NCI-H460 (cell line): ENCODE measurements around the gene CGNL1. TPM values are rescaled to one million over a fixed set of nuclear protein-coding genes. Genes with fewer than 3 reads are reported as not detected.

Source experiments
- DNase-seq: peaks from one replicate; pipeline ENCODE4 v3.0.0-alpha.2; 2016; ENCODE audit warnings: low read depth; ENCODE audit errors: extremely low read depth
- small RNA-seq, 2 experiments: library from RNA; depleted of rRNA; stranded (forward); fragments of <200 nt; gene quantifications; one replicate each; pipeline ENCODE3, GENCODE V24; 2014
- total RNA-seq: library from RNA; depleted of rRNA; stranded (reverse); fragments of >200 nt; shearing (Covaris generic); gene quantifications from 2 replicates; pipeline ENCODE4 v1.2.3, GENCODE V29; 2014; rRNA removed

CGNL1 gene
- total RNA-seq, 1 experiment from 2014 or later: 0.82 TPM

DNA sequence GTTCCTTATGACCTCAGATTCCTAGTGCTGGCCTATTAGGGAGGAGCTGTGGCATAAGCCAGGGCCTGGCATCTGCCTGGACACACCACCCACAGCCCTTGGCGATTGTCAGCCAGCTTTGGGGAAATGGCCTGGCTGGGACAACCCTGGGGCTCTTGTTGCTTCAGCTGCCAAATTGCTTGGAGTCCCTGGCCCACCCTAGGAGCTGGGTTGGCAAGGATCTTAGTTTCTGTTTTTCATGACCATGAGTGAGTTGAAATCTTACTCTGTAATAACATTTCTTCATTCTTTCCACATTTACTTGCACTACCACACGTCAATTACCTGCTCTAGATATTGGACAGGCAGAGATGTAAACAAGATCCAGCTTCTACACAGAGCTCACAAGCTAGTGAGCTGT is 213.4 kb downstream of the CGNL1 start:
- no peak for DNase-seq

DNA sequence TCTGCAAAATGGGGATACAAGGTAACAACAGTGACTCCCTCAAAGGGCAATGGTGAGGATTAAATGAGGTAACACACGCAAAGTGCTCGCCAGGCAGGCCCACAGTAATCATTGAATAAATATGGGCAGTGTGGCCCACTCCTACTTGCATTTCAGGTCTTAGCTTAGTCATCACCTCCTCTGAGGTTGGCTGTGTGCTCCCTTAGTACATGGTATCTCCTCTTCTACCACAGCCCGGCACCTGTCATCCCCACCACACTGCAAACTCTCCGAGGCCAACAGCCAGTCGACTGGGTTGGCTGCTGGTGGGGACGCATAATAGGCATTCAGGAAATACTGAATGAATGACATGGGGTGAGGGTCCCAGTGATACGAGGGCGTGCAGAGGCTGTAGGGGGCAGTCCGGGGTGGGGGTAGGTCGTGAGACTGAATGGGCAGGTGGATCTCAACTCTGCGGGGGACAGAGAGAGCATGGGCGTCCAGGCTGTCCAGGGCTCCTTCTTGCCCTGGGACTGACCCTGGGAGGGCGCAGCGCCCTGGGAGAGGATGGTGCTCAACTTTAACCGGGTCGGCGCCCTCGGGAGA is 215.0 kb downstream of the CGNL1 start:
- no peak for DNase-seq

DNA sequence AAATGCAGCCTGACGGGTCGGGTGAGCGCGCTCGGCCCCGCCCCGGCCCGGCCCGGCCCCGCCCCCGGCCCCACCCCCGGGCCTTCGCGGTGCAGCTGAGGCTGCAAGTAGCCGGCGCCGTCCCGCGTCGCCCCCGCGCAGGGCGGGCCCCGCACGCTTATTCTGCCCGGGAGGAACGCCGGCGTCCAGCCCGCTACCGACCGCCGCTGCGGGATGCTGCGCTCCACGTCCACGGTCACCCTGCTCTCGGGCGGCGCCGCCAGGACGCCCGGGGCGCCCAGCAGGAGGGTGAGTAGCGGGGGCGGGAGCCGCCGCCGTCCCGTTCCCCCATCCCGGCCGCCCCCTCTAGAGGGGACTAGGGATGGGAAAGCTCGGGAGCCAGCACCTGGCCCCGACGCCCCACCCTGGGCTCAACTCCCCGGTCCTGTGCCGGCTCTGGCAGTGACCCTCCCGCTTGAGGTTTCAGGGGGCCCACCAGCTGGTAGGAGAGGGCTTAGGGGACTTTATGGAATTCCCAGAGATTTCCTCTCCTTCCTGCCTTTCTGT is 215.6 kb downstream of the CGNL1 start, which contains the start of gene MYZAP:
MYZAP (plus strand) TSS at position 83 of the 546 bp plus-strand sequence; CDS start at position 214, 131 bp downstream.
- no peak for DNase-seq

DNA sequence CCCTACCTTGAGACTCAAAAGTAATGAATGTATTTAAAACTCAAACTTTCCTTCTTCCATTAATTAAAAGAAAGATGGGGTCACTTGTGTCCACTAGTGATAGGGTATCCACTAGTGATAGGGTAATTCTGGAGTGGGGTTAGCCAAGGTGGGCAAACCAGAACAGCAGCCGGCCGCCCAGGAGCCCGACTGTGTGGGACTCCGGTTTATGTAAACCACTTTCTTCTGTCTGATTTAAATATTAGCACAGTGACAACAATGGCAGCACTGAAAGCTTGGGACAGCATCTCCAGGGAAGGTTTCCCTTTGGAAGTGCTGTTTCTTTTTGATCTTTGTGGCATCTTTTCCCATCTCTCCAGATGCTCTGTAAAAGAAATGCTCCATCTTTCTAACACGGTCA is 216.1 kb downstream of the CGNL1 start:
- DNase-seq: no peak

DNA sequence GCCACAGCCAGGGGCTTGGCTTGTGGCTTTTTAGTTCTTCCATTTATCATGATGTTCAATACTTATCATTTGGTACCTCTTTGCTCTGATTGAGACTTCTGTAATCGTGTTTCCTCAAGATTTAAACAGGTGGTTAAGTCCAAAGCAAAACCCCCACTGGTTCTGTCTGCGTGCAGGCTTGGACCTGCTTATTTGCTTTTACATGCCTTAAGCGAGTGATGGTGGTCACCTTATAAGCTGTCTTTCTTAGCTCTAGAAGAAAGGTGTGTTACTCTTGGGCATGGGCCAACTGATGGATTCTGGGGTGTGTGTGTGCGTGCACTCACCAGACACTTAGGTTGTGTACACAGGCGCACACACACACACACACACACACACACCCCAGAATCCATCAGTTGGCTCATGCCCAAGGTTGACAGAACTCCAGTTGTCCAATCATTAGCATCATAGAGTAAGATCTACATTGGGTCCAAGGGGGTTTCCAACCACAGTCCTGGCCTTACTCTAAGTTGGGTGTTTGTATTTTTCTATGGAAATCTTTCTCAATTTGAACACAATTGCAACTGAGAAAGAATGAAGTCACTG is 216.6 kb downstream of the CGNL1 start:
- DNase-seq: no peak

DNA sequence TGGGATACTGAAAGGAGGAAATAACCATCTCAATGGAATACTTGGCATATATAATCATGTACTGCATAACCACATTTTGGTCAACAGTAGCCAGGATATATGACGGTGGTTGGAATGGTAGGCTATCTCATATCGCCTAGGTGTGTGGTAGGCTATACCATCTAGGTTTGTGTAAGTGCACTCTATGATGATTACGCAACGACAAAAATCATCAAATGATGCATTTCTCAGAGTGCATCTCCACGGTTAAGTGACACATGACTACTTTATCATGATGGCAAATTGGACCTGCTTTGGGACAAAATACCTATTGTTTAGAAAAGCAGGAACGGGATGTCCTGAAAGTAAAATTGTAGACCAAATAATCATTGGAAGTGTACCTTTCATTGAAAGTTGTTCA is 218.2 kb downstream of the CGNL1 start:
- no peak for DNase-seq

DNA sequence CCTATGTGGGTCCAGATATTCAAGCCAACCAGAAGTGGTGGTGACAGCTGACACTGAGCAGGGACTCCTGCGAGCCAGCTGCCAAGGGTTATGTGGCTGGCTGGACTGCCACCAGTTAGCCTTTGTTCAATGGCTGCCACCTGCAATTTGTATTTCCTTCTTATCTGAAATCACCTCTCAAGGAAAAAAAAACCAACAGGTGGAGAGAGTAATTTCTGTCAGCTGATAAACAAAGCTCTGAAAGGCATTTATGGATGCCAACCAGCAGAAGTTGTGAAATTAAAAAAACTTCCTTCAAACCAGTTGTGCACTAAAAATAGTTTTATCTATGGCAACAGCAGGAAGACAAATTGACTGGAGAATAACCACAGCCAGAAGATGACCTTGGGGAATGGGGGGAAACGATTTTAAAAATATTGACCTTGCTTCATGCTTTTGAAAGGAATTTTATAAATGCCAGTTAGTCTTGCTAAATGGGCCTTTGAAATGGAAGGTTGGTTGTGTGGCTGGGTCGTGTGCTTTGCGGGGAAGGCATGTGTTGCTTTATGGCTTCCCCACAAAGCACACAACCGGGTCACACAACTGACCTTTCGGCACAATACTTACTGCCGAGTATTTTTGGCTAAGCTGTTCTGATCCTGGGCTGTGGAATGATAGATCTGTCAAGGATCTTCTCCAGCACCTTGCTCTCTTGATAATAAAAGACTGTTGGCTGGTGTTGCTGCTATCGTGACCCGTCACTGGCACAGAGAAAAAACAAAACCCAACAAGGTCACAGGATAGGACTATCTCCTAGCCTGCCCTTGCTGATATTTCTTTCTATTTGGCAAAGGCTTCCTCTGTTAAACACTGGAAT is 218.9 kb downstream of the CGNL1 start:
- DNase-seq: no peak

DNA sequence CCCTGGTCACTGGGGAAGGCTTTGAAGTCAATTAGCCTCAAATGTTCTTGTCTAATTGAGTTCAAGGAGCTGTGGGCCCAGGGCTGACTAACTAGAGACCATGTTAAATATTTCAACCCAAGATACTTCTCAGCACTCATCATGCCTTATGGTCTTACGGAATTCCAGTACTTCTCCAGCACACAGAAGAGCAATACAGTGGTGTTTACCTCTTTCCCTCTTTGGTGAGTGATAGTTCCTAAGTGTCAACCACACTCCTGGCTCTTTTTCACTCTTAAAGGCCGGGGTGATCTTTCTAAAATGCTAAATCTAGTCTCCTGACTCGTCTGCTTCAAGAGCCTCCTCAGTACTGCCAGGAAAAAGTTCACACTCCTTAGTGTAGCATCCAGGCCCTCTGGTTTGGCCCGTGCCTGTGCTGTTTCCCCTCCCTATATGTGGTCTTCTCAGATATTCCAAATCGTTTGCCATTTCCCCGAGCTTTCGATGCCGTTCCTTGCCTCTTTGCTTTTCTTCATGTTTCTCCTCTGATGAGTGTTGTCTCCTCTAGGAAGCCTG is 220.1 kb downstream of the CGNL1 start:
- DNase-seq: no peak

DNA sequence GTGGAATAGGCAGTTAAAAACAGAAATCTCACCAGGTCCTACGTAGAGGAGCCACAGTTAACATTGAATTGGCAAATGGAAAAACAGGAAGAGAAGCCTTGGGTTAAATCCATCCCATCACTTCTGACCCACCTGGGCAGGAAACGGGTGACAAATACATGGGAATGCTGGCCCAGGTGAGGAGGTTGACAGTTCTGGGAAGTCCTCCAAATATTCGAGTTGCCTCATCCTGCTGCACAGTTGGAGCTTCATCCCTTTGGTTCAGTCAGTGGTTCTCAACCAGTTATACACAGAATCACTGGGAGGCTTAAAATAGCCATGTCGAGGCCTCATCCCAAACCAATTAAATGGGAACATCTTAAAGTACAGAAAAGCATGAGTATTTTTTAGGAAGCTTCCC is 220.7 kb downstream of the CGNL1 start:
- no peak for DNase-seq

DNA sequence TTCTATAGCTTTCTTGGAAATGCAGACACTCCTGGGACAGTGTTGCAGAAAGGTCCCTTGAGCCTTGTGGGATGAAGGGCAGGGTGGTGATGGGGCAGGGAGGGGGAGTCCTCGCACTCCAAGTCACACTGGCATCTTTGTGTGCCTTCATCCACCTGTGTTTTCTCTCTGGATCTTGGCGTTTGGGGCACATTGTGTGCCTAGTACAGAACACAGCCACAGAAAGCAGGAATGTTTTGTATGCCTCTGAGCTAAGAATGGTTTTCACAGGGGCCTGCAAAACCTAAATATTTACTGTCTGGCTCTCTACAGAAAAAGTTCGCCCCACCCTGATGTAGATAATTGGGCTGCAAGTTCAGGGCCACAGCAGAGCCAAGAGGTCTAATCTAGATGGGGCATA is 221.1 kb downstream of the CGNL1 start:
- DNase-seq: no peak

DNA sequence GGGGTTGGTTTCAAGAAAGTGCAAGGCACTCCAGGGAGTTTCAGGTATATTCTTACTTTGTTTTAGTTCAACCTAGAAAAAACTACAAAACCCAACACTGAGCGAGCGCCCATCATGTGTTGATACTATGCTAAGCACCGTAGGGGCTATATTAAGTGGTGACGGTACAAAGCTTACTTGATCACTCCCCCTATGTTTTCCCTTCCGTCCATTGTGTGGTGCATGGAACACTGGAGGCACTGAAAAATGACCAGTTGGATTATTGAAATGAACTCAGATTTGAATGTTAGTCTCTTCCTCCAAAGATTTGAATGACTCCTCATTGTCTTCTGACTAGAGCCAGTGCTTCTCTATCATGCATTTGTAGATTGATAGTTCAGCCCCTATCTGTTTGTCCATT is 222.0 kb downstream of the CGNL1 start:
- no peak for DNase-seq

DNA sequence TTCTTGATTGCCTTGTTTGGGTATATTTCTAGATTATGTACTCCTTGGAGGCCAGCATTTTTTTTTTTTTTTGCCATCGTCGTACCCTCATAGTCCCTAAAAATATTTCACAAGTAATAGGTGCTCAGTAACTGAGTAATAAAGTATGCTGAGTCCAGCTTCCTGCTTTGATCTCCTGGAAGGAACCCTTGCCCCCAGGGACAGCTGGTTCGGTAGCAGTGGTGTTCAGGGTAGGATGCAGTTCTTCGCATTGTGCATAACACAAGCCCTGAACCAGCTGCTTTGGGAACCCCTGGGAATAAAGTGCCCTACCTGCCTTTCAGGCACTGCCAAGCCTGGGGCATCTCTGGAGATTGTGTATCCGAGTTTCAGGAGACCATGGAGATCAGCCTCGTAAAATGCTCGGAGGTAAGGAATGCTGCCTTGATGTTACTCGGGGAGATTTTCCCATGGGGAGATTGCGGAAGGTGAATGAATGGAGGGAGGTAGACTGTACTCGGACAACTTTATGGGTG is 223.0 kb downstream of the CGNL1 start:
- DNase-seq: no peak

DNA sequence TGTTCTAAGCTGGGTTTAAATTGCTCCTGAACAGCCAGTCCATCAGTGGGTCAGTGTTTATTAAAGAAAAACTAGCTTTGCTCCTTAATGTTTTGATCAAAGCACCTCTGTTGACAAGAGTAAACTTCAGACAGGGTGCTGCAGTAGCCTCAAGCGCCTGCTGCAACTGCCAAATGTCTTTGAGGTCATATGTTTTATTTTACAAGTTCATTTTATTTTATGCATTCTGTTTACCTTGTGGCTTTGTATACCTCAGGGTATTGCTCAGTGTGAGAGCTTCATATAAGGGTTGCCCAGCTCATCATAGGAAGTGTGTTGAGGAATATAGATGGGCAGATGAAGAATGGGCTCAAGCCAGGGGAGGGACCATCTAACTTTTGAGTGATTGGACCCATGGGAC is 223.9 kb downstream of the CGNL1 start:
- DNase-seq: no peak

Small RNAs within 50 kb of the gene (small RNA-seq; reads per million reads assigned to genes)
- gene RNU6-844P: 0 reads per million in 2 experiments

Other genes starting within 250 kb of the CGNL1 start
- gene MYZAP, start 215.4 kb downstream of the CGNL1 start, total RNA-seq: not detected in 2 replicates